OCI-LY7 (cell line): ENCODE data around the gene HSD17B1.
A peak's percentile ranks its signal among the peaks of the same experiment; 100 is the strongest.

Experiments
- EZH2phosphoT487 ChIP-seq: fragments of 200-600 bp; sonication (generic); IDR thresholded peaks from 2 replicates; pipeline ENCODE4 v1.6.1; 2018; ENCODE audit warnings: low read depth, borderline replicate concordance, mild to moderate bottlenecking, mixed run types, antibody characterized with exemption, low read length, moderate library complexity, mixed read lengths
- TF ChIP-seq, protein P1 (sequence below): fragments of 200-600 bp; sonication (generic); conservative IDR thresholded peaks from 2 replicates; pipeline ENCODE4 v1.5.1; 2014; ENCODE audit warnings: mild to moderate bottlenecking, antibody characterized with exemption, low read length, moderate library complexity, mixed read lengths

DNA sequence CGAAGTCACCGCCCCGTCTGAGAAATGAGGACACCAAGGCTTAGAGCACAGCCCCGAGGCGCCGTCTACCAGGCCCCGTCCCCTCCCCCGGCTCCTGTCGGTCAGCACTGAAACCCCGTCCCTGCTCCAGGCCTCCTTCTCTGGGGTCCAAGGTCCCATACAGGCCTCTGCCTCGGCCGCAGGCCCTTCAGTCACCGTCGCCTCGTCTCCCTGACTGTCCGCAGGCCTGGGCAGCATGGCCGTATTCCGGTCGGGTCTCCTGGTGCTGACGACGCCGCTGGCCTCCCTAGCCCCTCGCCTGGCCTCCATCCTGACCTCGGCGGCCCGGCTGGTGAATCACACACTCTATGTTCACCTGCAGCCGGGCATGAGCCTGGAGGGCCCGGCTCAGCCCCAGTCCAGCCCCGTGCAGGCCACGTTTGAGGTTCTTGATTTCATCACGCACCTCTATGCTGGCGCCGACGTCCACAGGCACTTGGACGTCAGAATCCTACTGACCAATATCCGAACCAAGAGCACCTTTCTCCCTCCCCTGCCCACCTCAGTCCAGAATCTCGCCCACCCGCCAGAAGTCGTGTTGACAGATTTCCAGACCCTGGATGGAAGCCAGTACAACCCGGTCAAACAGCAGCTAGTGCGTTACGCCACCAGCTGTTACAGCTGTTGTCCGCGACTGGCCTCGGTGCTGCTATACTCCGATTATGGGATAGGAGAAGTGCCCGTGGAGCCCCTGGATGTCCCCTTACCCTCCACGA lies 9.8 kb downstream of the HSD17B1 start:
- TF ChIP-seq, protein P1, sequence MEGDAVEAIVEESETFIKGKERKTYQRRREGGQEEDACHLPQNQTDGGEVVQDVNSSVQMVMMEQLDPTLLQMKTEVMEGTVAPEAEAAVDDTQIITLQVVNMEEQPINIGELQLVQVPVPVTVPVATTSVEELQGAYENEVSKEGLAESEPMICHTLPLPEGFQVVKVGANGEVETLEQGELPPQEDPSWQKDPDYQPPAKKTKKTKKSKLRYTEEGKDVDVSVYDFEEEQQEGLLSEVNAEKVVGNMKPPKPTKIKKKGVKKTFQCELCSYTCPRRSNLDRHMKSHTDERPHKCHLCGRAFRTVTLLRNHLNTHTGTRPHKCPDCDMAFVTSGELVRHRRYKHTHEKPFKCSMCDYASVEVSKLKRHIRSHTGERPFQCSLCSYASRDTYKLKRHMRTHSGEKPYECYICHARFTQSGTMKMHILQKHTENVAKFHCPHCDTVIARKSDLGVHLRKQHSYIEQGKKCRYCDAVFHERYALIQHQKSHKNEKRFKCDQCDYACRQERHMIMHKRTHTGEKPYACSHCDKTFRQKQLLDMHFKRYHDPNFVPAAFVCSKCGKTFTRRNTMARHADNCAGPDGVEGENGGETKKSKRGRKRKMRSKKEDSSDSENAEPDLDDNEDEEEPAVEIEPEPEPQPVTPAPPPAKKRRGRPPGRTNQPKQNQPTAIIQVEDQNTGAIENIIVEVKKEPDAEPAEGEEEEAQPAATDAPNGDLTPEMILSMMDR = peak; percentile 25; the same call in 1 of the 2 replicates
- no peak for TF ChIP-seq EZH2phosphoT487
